Hepatocyte (in vitro differentiated cells): ENCODE results near the gene FHIP2A. TPM values are rescaled to one million over a fixed set of nuclear protein-coding genes. Genes with fewer than 3 reads are reported as not detected.

ENCODE experiments used
- DNase-seq: peaks from one replicate; pipeline ENCODE4 v3.0.0-alpha.2; 2016; ENCODE audit warnings: low spot score
- H2AFZ ChIP-seq: fragments of 200-600 bp; sonication (generic); 2 replicates; pipeline ENCODE4 v1.6.0; 2016; ENCODE audit warnings: antibody characterized with exemption, mild to moderate bottlenecking
- H3K27ac ChIP-seq: fragments of 200-600 bp; sonication (generic); 2 replicates; pipeline ENCODE4 v1.5.1; 2016; ENCODE audit warnings: mild to moderate bottlenecking
- H3K27me3 ChIP-seq: fragments of 200-600 bp; sonication (generic); 2 replicates; pipeline ENCODE4 v1.6.1; 2016
- H3K36me3 ChIP-seq: fragments of 200-600 bp; sonication (generic); replicated peaks from 2 replicates; pipeline ENCODE4 v1.5.1; 2016; ENCODE audit warnings: low read depth; ENCODE audit not compliant: insufficient read depth
- H3K4me1 ChIP-seq: fragments of 200-600 bp; sonication (generic); 2 replicates; pipeline ENCODE4 v1.5.1; 2016; ENCODE audit warnings: mild to moderate bottlenecking, moderate library complexity; ENCODE audit not compliant: insufficient read depth
- H3K4me2 ChIP-seq: fragments of 200-600 bp; sonication (generic); 2 replicates; pipeline ENCODE4 v1.6.0; 2016
- H3K4me3 ChIP-seq: fragments of 200-600 bp; sonication (generic); 2 replicates; pipeline ENCODE4 v1.5.1; 2016; ENCODE audit warnings: mild to moderate bottlenecking
- H3K79me2 ChIP-seq: fragments of 200-600 bp; sonication (generic); 2 replicates; pipeline ENCODE4 v1.6.0; 2017; ENCODE audit warnings: mild to moderate bottlenecking
- H3K9me2 ChIP-seq: fragments of 200-600 bp; sonication (generic); replicated peaks from 2 replicates; pipeline ENCODE4 v1.6.0; 2017; ENCODE audit warnings: mild to moderate bottlenecking; ENCODE audit not compliant: insufficient read depth
- H3K9me3 ChIP-seq: fragments of 200-600 bp; sonication (generic); 2 replicates; pipeline ENCODE4 v1.5.1; 2016; ENCODE audit warnings: low read depth, mild to moderate bottlenecking
- H4K20me1 ChIP-seq: fragments of 200-600 bp; sonication (generic); 2 replicates; pipeline ENCODE4 v1.6.0; 2016; ENCODE audit warnings: mild to moderate bottlenecking; ENCODE audit not compliant: insufficient read depth, poor library complexity, severe bottlenecking
- EZH2 ChIP-seq: fragments of 200-600 bp; sonication (generic); IDR thresholded peaks from 2 replicates; pipeline ENCODE4 v1.6.1; 2016; ENCODE audit warnings: antibody characterized with exemption, mild to moderate bottlenecking, borderline replicate concordance
- EZH2phosphoT487 ChIP-seq: fragments of 200-600 bp; sonication (generic); IDR thresholded peaks from one replicate; pipeline ENCODE4 v1.6.1; 2018; ENCODE audit warnings: antibody characterized with exemption, mild to moderate bottlenecking, low read depth, moderate library complexity; ENCODE audit not compliant: unreplicated experiment, severe bottlenecking
- WGBS: methylation state at CpG from one replicate; pipeline ENCODE4 v1.1.6; 2016; ENCODE audit warnings: low lambda C conversion rate; ENCODE audit errors: missing lambda C conversion rate; 5-methylcytosine and 5-hydroxymethylcytosine counted together
- polyA plus RNA-seq: library from polyadenylated mRNA; unstranded; fragments of >200 nt; fragmentation: Nextera tagmentation; extraction: Ambion mirVana; gene quantifications from 2 replicates; pipeline ENCODE4 v1.2.1, GENCODE V29; 2016
- total RNA-seq: library from RNA; depleted of rRNA; stranded (reverse); fragments of >200 nt; gene quantifications from 2 replicates; pipeline ENCODE4 v1.2.3, GENCODE V29; 2014
- TF ChIP-seq, protein P1 (sequence below): fragments of 200-600 bp; sonication (generic); IDR thresholded peaks from 2 replicates; pipeline ENCODE4 v1.5.1; 2016; ENCODE audit warnings: antibody characterized with exemption, mild to moderate bottlenecking; ENCODE audit not compliant: poor library complexity

The FHIP2A gene
- total and polyA plus RNA-seq, 2 experiments from 2014 or later, result 9.5 to 24.6 TPM

DNA sequence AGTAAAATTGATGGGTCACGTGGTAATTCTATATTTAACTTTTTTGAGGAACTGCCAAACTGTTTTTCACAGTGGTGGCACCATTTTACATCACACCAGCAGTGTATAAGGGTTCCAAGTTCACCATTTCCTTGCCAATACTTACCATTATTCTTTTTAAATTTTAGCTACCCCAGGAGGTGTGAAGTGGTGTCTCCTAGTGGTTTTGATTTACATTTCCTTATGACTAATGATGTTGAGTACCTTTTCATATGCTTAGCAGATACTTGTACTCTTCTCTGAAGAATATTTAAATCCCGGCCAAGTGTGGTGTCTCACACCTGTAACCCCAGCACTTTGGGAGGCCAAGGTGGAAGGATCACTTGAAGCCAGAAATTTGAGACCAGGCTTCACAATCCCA, 28.5 kb downstream of the FHIP2A start:
- no peak overlapping the region for H3K4me2 ChIP-seq
- no peaks in the 10 kb centered on the region for H3K27me3 ChIP-seq
- H2AFZ ChIP-seq, result no peak overlapping the region
- no peaks in the 10 kb centered on the region for H4K20me1 ChIP-seq
- no peaks in the 10 kb centered on the region for H3K4me1 ChIP-seq
- 78% methylated on average over 2 of the region's 2 CpGs for WGBS
- TF ChIP-seq EZH2phosphoT487, result no peak
- TF ChIP-seq, protein P1, sequence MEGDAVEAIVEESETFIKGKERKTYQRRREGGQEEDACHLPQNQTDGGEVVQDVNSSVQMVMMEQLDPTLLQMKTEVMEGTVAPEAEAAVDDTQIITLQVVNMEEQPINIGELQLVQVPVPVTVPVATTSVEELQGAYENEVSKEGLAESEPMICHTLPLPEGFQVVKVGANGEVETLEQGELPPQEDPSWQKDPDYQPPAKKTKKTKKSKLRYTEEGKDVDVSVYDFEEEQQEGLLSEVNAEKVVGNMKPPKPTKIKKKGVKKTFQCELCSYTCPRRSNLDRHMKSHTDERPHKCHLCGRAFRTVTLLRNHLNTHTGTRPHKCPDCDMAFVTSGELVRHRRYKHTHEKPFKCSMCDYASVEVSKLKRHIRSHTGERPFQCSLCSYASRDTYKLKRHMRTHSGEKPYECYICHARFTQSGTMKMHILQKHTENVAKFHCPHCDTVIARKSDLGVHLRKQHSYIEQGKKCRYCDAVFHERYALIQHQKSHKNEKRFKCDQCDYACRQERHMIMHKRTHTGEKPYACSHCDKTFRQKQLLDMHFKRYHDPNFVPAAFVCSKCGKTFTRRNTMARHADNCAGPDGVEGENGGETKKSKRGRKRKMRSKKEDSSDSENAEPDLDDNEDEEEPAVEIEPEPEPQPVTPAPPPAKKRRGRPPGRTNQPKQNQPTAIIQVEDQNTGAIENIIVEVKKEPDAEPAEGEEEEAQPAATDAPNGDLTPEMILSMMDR, result no peak
- no peak for TF ChIP-seq EZH2
- H3K4me3 ChIP-seq, result no peak overlapping the region
- no peaks in the 10 kb centered on the region for H3K36me3 ChIP-seq
- H3K79me2 ChIP-seq, result no peaks in the 10 kb centered on the region
- no peak overlapping the region for H3K27ac ChIP-seq
- DNase-seq, result no peak
- H3K9me3 ChIP-seq, result no peaks in the 10 kb centered on the region
- H3K9me2 ChIP-seq, result no peaks in the 10 kb centered on the region

- 86% methylated on average over 2 of the region's 2 CpGs for WGBS
- no peak overlapping the region for H3K27ac ChIP-seq
- no peaks in the 10 kb centered on the region for H3K27me3 ChIP-seq
- TF ChIP-seq EZH2 (no peak), EZH2phosphoT487 (no peak)
- TF ChIP-seq, protein P1, result no peak
- H2AFZ ChIP-seq, result no peak overlapping the region
- no peak overlapping the region for H3K4me3 ChIP-seq
- no peaks in the 10 kb centered on the region for H3K9me2 ChIP-seq
- no peaks in the 10 kb centered on the region for H3K9me3 ChIP-seq
- H3K79me2 ChIP-seq, result no peaks in the 10 kb centered on the region
- no peaks in the 10 kb centered on the region for H3K36me3 ChIP-seq
- no peaks in the 10 kb centered on the region for H3K4me1 ChIP-seq
- H3K4me2 ChIP-seq, result no peak overlapping the region
- no peak for DNase-seq
- no peaks in the 10 kb centered on the region for H4K20me1 ChIP-seq
Measured at GRCh38 chr10:114851336-114851735, 29.8 kb downstream of the FHIP2A start.

- no peaks in the 10 kb centered on the region for H3K79me2 ChIP-seq
- no peak overlapping the region for H3K4me3 ChIP-seq
- TF ChIP-seq, protein P1, result no peak
- TF ChIP-seq EZH2 (no peak), EZH2phosphoT487 (no peak)
- H3K27me3 ChIP-seq, result no peaks in the 10 kb centered on the region
- no peaks in the 10 kb centered on the region for H3K9me3 ChIP-seq
- no peak overlapping the region for H2AFZ ChIP-seq
- no peak overlapping the region for H3K27ac ChIP-seq
- H3K36me3 ChIP-seq, result no peaks in the 10 kb centered on the region
- H3K4me1 ChIP-seq, result no peaks in the 10 kb centered on the region
- H3K9me2 ChIP-seq, result no peaks in the 10 kb centered on the region
- H4K20me1 ChIP-seq, result no peaks in the 10 kb centered on the region
- H3K4me2 ChIP-seq, result no peak overlapping the region
- DNase-seq, result no peak
Measured at GRCh38 chr10:114852197-114852596, 30.6 kb downstream of the FHIP2A start.

GRCh38 chr10:114854906-114855305, 33.3 kb downstream of the FHIP2A start:
- no peaks in the 10 kb centered on the region for H3K4me1 ChIP-seq
- no peaks in the 10 kb centered on the region for H4K20me1 ChIP-seq
- TF ChIP-seq EZH2 (no peak), EZH2phosphoT487 (no peak)
- TF ChIP-seq, protein P1, result no peak
- no peak overlapping the region for H2AFZ ChIP-seq
- no peaks in the 10 kb centered on the region for H3K27me3 ChIP-seq
- H3K79me2 ChIP-seq, result no peaks in the 10 kb centered on the region
- H3K27ac ChIP-seq, result no peak overlapping the region
- H3K9me2 ChIP-seq, result no peaks in the 10 kb centered on the region
- no peaks in the 10 kb centered on the region for H3K9me3 ChIP-seq
- 95% methylated on average over 1 of the region's 1 CpG for WGBS
- H3K4me3 ChIP-seq, result no peak overlapping the region
- H3K4me2 ChIP-seq, result no peak overlapping the region
- H3K36me3 ChIP-seq, result no peaks in the 10 kb centered on the region
- no peak for DNase-seq
